Measurements from ENCODE around the gene KCNA5.

KCNA5 gene

GRCh38 chr12:5044420-5045295, 979 bp downstream of the KCNA5 start:
- Histone ChIP-seq H3K36me3 (ENCODE audit: low read depth) (no peaks in the 10 kb centered on the region), H3K27me3 (ENCODE audit: insufficient read depth, poor library complexity, severe bottlenecking) (peaks cover 34% of the 10 kb centered on the region), H3K27ac (ENCODE audit: poor library complexity, severe bottlenecking) (no peak overlapping the region), H3K9me3 (ENCODE audit: severe bottlenecking) (no peaks in the 10 kb centered on the region), H3K4me3 (ENCODE audit: severe bottlenecking) (no peak overlapping the region), H3K4me1 (ENCODE audit: insufficient read depth, poor library complexity, severe bottlenecking) (no peaks in the 10 kb centered on the region)
- TF ChIP-seq, protein P1, sequence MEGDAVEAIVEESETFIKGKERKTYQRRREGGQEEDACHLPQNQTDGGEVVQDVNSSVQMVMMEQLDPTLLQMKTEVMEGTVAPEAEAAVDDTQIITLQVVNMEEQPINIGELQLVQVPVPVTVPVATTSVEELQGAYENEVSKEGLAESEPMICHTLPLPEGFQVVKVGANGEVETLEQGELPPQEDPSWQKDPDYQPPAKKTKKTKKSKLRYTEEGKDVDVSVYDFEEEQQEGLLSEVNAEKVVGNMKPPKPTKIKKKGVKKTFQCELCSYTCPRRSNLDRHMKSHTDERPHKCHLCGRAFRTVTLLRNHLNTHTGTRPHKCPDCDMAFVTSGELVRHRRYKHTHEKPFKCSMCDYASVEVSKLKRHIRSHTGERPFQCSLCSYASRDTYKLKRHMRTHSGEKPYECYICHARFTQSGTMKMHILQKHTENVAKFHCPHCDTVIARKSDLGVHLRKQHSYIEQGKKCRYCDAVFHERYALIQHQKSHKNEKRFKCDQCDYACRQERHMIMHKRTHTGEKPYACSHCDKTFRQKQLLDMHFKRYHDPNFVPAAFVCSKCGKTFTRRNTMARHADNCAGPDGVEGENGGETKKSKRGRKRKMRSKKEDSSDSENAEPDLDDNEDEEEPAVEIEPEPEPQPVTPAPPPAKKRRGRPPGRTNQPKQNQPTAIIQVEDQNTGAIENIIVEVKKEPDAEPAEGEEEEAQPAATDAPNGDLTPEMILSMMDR (IDR thresholded peaks at IDR 0.05; ENCODE audit: poor library complexity, severe bottlenecking): no peak
- ATAC-seq (ENCODE audit: low read depth) (no peak), DNase-seq (ENCODE audit: low spot score) (no peak)

DNA sequence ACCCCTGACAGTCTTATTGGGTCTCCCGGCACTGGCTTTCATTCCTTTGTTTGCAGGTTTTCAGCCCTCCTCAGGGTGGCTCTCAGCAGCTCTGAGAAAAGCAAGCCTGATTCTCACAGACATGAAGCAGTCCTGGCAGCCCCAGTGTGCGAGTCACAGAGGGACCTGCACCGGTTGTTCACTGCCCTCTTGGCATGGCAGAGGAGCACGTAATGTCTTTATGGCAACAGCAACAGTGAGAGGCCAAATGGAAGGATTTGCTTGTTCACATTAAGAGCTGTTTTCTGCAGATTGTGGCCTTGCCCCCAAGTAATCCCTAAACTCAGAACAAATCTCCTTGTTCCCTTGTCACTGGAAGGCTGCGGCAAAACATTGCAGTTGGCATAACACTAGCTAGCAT, 3.4 kb downstream of the KCNA5 start:
- Histone ChIP-seq H3K4me1 (ENCODE audit: insufficient read depth, poor library complexity, severe bottlenecking) (no peaks in the 10 kb centered on the region), H3K27me3 (ENCODE audit: insufficient read depth, poor library complexity, severe bottlenecking) (peaks cover 31% of the 10 kb centered on the region), H3K9me3 (ENCODE audit: severe bottlenecking) (no peaks in the 10 kb centered on the region), H3K27ac (ENCODE audit: poor library complexity, severe bottlenecking) (no peak overlapping the region), H3K36me3 (ENCODE audit: low read depth) (no peaks in the 10 kb centered on the region), H3K4me3 (ENCODE audit: severe bottlenecking) (no peak overlapping the region)
- TF ChIP-seq, protein P1 (IDR thresholded peaks at IDR 0.05; ENCODE audit: poor library complexity, severe bottlenecking): no peak
- ATAC-seq (ENCODE audit: low read depth) (no peak), DNase-seq (ENCODE audit: low spot score) (no peak)

GRCh38 chr12:5047729-5048128, 4.0 kb downstream of the KCNA5 start:
- Histone ChIP-seq H3K9me3 (ENCODE audit: severe bottlenecking) (no peaks in the 10 kb centered on the region), H3K27ac (ENCODE audit: poor library complexity, severe bottlenecking) (no peak overlapping the region), H3K27me3 (ENCODE audit: insufficient read depth, poor library complexity, severe bottlenecking) (peaks cover 25% of the 10 kb centered on the region), H3K4me1 (ENCODE audit: insufficient read depth, poor library complexity, severe bottlenecking) (no peaks in the 10 kb centered on the region), H3K36me3 (ENCODE audit: low read depth) (no peaks in the 10 kb centered on the region), H3K4me3 (ENCODE audit: severe bottlenecking) (no peak overlapping the region)
- ATAC-seq (ENCODE audit: low read depth): no peak
- TF ChIP-seq, protein P1 (IDR thresholded peaks at IDR 0.05; ENCODE audit: poor library complexity, severe bottlenecking): no peak
- DNase-seq (ENCODE audit: low spot score): no peak

DNA sequence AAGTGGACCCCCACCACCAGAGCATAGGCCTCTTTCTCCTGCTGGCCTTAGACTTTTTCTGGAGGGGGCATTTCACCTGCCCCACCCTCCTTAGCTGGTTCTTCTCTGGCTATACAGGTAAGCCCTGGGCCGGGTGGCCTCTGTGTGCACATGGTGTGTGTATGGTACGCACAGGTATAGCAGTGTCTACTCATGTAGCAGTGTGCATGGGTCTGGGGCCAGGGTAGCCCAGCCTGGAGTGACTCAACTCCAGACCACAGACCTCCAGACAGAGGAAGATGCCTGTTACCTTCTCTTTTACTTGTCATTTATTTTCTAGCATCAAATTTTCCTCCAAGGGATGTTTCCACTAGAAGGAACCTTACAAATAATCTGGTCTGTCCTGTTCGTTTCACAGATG, 6.9 kb downstream of the KCNA5 start:
- TF ChIP-seq, protein P1 (IDR thresholded peaks at IDR 0.05; ENCODE audit: poor library complexity, severe bottlenecking): no peak
- Histone ChIP-seq H3K4me1 (ENCODE audit: insufficient read depth, poor library complexity, severe bottlenecking) (no peaks in the 10 kb centered on the region), H3K27ac (ENCODE audit: poor library complexity, severe bottlenecking) (no peak overlapping the region), H3K27me3 (ENCODE audit: insufficient read depth, poor library complexity, severe bottlenecking) (peaks cover 12% of the 10 kb centered on the region), H3K9me3 (ENCODE audit: severe bottlenecking) (no peaks in the 10 kb centered on the region), H3K4me3 (ENCODE audit: severe bottlenecking) (no peak overlapping the region), H3K36me3 (ENCODE audit: low read depth) (no peaks in the 10 kb centered on the region)
- ATAC-seq (ENCODE audit: low read depth): no peak
- DNase-seq (ENCODE audit: low spot score): no peak

DNA sequence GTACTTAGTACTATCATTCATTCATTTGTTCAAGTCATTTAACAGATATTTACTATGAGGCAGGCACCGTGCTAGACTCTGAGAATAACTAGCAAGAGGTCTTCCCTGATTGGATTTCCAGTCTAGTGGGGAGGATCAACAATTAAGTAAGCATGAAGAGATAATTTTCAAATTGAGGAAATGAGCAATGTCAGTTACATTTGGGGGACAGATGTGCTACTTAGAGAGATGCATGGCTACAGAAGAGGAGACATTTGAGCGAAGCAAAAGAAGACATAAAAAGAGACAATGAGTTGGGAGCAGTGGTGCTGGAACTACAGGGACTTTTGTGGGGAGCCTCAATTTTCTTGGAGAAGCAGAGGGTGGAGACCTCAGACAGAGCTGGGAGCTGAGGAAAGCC, 7.7 kb downstream of the KCNA5 start:
- ATAC-seq (ENCODE audit: low read depth) (no peak), DNase-seq (ENCODE audit: low spot score) (no peak)
- H3K4me3 ChIP-seq (ENCODE audit: severe bottlenecking): no peak overlapping the region
- H3K4me1 ChIP-seq (ENCODE audit: insufficient read depth, poor library complexity, severe bottlenecking): no peaks in the 10 kb centered on the region
- no peak overlapping the region for H3K27ac ChIP-seq (ENCODE audit: poor library complexity, severe bottlenecking)
- TF ChIP-seq, protein P1 (IDR thresholded peaks at IDR 0.05; ENCODE audit: poor library complexity, severe bottlenecking): no peak
- no peaks in the 10 kb centered on the region for H3K9me3 ChIP-seq (ENCODE audit: severe bottlenecking)
- H3K36me3 ChIP-seq (ENCODE audit: low read depth): no peaks in the 10 kb centered on the region
- H3K27me3 ChIP-seq (ENCODE audit: insufficient read depth, poor library complexity, severe bottlenecking): peaks cover 12% of the 10 kb centered on the region

All from RWPE2 (cell line).